GM19372 (cell line): Measurements from ENCODE around the gene HARBI1.

Experiments used
- ATAC-seq: cut with Tn5 transposase; IDR thresholded peaks from one replicate; pipeline ENCODE4 v1.9.1; 2021; ENCODE audit warnings: mild to moderate bottlenecking, low read depth, moderate library complexity; ENCODE audit not compliant: unreplicated experiment

The HARBI1 gene

DNA sequence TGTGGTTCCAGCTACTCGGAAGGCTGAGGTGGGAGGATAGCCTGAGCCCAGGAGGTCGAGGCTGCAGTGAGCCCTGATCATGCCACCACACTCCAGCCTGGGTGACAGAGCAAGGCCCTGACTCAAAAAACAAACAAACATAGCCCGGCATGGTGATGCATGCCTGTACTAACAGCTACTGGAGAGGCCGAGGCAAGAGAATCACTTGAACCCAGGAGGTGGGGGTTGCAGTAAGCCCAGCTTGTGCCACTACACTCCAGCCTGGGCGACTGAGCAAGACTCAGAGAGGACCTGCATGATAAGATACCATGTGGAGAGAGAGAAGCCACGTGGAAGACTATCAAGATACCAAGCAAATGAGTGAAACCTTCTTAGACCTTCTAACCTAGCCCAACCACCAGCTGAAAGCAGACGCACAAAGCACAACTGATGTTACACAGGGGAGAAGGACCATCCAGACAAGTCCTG is 59.3 kb downstream of the HARBI1 start:
- ATAC-seq, result no peak

DNA sequence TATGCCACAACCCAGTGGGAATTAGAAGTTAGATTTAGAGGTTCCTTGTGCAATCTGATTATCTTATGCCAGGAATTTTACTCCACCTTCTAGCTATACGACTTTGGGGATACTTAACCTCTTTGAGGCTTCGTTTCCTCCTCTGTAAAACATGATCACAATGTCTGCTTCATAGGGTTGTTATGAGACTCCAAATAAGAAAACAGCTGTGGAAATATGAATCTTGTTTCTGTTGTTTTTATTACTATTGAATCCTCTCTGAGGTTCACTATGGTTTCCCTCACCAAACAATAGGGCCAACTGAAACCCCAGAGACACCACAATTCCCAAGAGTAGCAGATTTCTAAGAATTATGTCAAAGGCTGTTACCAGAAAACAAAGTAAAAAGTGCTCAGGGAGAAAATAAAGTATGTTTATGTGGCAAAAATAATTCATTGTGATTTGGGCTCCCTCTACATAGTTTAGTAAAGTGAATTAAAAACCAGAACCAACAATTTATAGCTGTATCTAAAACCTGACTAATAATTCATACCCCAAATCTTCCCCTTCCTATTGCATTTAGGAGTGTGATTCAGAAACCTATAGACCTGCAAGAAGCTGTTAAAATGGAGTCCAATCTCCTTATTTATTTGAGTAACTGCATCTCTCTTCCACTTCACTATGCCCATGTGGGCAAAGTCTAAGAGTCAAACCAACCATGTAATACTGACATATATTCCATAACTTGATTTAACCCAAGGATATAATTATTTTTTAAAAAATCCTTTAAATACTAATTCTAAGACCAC is 61.6 kb downstream of the HARBI1 start:
- no peak for ATAC-seq

DNA sequence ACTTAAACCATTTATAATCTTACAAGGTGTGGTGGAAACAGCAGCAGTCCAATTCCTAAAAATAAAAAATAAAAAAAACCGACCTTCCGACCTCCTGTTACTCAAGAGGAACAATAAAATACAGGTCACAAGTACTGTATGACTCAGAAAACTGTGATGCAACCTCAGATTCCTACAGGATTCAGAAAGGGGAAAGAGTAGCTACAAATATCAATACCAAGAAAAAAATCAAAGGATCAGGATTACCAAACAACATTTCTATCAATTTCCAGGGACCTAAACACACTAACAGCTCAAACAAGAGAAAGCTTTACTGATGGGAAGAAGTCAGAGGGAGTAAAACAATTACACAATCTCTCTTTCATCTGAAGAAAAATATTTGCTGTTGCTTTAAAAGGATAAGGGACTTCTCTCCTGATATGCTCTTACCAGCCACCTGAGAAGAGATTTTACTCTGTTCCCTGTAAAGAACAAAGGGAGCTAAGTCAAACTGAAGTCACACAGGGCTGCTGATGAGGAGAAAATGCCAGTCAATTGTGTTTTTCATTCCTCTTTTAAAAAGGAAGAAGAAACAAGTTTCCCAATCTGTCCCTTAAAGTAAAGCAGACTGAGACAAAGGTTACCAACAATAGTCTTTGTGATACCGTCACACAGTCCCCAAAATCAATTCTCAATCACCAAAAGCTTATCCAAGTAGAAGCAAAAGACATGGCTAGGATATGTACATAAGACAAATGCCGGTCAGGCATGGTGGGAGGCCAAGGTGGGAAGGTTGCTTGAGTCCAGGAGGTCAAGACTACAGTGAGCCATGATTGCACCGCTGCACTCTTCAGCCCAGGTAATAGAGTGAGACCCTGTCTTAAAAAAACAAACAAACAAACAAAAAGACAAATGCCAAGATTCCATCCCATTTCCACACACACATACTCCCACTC is 62.5 kb downstream of the HARBI1 start:
- ATAC-seq, result no peak

DNA sequence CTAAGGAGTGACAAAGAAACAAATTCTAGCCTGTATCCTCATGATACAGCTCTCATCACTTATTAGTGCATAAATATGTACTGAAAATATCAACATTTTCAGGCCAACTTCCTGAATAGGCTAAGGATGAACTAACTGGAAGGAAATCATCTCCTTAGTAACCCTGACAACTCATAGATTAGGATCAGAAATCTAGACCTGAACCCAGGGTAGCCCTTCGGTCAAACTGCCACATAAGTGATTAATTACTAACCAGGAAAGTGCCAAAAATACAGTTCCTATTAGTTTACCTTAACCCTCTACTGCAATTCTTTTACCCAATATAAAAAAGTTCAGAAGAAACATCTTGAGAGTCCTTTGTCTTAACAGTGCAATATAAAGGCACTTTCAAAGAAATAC is 63.2 kb downstream of the HARBI1 start:
- ATAC-seq, result no peak
